Measurements from ENCODE around the gene RHOH. TPM values are rescaled to one million over a fixed set of nuclear protein-coding genes. Genes with fewer than 3 reads are reported as not detected.

RHOH gene
- total and polyA plus RNA-seq, 9 donors: 0.31 to 3.2 (median 0.98) TPM

DNA sequence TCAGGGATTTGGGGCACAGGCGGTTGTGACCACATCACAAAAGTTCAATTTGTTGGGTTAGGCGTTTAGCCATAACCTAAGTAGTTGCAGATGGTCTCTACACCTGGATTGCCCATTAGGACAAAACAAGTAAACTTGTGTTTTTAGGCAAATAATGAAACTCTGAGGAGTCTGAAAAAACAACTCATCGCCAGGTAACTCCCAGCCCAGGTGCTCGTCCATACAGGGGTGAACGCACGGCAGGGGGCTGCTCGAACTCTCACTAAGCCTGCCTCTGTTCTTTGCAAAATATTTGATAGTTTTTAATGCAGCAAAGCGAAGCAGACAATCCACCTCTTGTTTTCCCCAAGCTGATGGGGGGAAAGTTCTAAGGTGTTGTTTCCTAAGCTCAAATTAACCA, 559 bp upstream of the RHOH start:
- Histone ChIP-seq H3K4me1 (ENCODE audit: insufficient read depth) (peaks cover 2% of the 10 kb centered on the region), H3K9me3 (no peaks in the 10 kb centered on the region), H3K36me3 (no peaks in the 10 kb centered on the region), H3K4me3 (no peak overlapping the region), H3K27ac (no peak overlapping the region), H3K27me3 (no peaks in the 10 kb centered on the region)
- DNase-seq: no peak
- TF ChIP-seq CTCF (IDR thresholded peaks at IDR 0.05) (no peak), EP300 (IDR thresholded peaks at IDR 0.05) (no peak)
- intact Hi-C loops (cut with DNase I): no loop called here
- WGBS, 3 donors: 92 to 95% (median 94%) methylated on average over 8 of the region's 8 CpGs

DNA sequence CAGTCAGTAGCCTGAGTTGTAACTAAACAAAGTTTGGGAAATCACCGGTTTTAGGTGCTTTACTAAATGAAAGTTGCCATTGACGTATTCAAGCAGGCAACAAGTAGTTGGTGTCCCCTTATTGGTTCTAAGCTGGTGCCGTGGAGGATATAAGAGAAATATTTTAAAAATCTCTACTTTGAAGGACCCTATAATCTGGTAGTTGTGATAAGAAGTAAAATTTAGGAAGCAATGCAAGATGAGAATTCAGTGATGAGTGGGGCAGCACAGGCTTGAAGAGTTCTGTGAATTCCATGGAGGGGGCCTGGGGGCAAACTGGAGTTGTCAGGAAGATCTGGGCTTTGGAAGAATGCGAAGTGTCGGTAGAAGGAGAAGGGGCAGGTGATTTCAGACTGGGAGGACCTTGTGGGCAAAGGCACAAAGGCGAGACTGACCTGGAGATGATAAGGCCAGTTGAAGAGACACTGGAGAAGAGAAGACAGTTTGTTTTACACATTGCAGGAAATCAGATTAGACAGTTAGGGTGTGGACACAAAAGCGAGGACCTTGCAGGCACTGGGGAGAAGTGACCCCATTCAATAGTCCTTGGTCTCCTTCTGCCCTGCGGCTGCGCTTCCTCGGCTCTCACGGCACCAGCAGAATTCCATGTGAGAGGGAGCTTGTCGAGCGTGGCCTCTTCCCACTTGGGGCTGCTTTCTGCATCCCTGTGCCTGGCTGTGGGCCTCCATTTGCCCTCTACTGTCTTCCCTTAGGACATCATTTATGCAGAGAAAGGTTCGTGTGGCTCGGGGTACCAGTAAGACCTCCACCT, 1.3 kb downstream of the RHOH start:
- Histone ChIP-seq H3K9me3 (no peaks in the 10 kb centered on the region), H3K4me3 (no peak overlapping the region), H3K27me3 (no peaks in the 10 kb centered on the region), H3K36me3 (no peaks in the 10 kb centered on the region), H3K27ac (no peak overlapping the region), H3K4me1 (ENCODE audit: insufficient read depth) (peaks cover 2% of the 10 kb centered on the region)
- TF ChIP-seq POLR2A (IDR thresholded peaks at IDR 0.05) (no peak), CTCF (IDR thresholded peaks at IDR 0.05) (no peak), EP300 (IDR thresholded peaks at IDR 0.05) (no peak)
- no peak for DNase-seq
- WGBS, 3 donors: 79 to 88% (median 85%) methylated on average over 15 of the region's 15 CpGs
- intact Hi-C loops (cut with DNase I): no loop called here

- 73 to 76% (median 76%) methylated on average over 6 of the region's 6 CpGs for WGBS, 3 donors
- H3K4me3 ChIP-seq: no peak overlapping the region
Observed at GRCh38 chr4:40199179-40199670, 2.4 kb downstream of the RHOH start.

More at GRCh38 chr4:40199179-40199670, 2.4 kb downstream of the RHOH start:
- H3K9me3 ChIP-seq: no peaks in the 10 kb centered on the region
- H3K4me1 ChIP-seq (ENCODE audit: insufficient read depth): peaks cover 2% of the 10 kb centered on the region
- intact Hi-C loops (cut with DNase I): no loop called here
- H3K36me3 ChIP-seq: no peaks in the 10 kb centered on the region
- no peak for DNase-seq
- no peak overlapping the region for H3K27ac ChIP-seq
- no peaks in the 10 kb centered on the region for H3K27me3 ChIP-seq
- TF ChIP-seq CTCF (IDR thresholded peaks at IDR 0.05): no peak
- no peak for TF ChIP-seq POLR2A (IDR thresholded peaks at IDR 0.05)
- no peak for TF ChIP-seq EP300 (IDR thresholded peaks at IDR 0.05)

All from ovary (tissue), 9 donors.